Measurements from ENCODE around the gene ARID3A.

ARID3A gene

DNA sequence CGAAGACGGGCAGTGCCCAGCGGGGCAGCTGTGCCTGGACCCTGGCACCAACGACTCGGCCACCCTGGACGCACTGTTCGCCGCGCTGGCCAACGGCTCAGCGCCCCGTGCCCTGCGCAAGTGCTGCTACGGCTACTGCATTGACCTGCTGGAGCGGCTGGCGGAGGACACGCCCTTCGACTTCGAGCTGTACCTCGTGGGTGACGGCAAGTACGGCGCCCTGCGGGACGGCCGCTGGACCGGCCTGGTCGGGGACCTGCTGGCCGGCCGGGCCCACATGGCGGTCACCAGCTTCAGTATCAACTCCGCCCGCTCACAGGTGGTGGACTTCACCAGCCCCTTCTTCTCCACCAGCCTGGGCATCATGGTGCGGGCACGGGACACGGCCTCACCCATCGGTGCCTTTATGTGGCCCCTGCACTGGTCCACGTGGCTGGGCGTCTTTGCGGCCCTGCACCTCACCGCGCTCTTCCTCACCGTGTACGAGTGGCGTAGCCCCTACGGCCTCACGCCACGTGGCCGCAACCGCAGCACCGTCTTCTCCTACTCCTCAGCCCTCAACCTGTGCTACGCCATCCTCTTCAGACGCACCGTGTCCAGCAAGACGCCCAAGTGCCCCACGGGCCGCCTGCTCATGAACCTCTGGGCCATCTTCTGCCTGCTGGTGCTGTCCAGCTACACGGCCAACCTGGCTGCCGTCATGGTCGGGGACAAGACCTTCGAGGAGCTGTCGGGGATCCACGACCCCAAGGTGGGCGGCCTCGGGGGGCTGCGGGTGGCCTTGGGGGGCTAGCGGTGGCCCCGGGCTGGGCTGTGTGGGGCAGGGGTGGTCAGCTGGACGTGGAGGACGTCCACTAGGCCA, 79.2 kb downstream of the ARID3A start:
- no peak for DNase-seq (ENCODE audit: low read depth)

DNA sequence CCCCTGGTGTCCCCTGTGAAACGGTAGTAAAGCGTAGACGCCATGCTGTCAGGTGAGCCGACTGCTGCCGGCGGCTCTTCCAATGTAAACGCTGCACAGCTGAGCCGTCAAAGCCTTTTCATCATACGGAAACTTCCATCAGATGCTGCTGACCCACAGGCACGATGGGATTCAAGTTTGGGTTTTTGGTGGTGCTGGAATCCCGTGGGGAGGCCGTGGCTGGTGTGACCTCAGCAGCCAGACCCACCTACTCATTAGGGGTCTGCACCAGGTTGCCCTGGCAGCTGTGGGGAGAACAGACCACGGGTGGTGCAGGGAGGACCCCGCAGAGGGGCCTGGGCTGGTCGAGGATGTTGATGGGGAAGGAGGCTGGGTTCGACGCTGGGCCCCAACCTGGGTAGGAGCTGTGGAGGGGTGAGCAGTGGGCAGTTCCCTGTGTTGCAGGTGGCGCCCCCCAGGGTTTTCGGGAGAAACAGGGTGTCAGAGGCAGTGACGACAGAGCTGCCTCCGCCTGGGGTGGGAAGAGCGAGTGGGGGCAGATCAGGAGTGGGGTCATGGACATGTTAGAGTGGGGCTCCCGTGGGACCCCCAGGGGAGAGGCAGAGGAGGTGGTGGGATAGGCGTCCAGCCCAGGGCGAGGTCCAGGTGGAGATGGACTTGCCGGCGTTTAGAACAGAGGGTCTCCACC, 81.0 kb downstream of the ARID3A start:
- DNase-seq (ENCODE audit: low read depth) = no peak

DNA sequence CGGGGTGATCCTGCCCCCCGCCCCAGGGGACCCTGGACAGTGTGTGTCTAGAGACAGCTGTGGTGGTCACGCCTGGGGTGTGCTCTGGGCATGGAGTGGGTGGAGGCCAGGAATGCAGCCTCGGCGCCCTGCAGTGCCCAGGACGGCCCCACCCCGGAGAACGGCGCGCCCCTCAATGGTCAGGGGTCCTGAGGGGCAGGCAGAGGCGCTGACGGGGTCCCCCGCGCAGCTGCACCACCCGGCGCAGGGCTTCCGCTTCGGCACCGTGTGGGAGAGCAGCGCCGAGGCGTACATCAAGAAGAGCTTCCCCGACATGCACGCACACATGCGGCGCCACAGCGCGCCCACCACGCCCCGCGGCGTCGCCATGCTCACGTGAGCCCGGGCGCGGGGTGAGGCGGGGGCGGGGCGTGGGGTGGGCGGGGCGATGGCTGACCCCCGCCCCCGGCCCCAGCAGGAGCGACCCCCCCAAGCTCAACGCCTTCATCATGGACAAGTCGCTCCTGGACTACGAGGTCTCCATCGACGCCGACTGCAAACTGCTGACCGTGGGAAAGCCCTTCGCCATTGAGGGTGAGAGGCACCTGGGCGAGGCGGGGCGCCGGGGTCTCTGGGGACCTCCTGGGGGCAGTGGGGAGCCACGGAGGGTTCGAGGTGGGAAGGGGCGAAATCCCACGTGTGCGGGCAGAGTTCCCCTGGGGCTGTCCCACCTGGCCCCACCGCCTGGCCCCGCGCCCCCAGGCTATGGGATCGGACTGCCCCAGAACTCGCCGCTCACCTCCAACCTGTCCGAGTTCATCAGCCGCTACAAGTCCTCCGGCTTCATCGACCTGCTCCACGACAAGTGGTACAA, 81.8 kb downstream of the ARID3A start:
- DNase-seq (ENCODE audit: low read depth) = no peak

DNA sequence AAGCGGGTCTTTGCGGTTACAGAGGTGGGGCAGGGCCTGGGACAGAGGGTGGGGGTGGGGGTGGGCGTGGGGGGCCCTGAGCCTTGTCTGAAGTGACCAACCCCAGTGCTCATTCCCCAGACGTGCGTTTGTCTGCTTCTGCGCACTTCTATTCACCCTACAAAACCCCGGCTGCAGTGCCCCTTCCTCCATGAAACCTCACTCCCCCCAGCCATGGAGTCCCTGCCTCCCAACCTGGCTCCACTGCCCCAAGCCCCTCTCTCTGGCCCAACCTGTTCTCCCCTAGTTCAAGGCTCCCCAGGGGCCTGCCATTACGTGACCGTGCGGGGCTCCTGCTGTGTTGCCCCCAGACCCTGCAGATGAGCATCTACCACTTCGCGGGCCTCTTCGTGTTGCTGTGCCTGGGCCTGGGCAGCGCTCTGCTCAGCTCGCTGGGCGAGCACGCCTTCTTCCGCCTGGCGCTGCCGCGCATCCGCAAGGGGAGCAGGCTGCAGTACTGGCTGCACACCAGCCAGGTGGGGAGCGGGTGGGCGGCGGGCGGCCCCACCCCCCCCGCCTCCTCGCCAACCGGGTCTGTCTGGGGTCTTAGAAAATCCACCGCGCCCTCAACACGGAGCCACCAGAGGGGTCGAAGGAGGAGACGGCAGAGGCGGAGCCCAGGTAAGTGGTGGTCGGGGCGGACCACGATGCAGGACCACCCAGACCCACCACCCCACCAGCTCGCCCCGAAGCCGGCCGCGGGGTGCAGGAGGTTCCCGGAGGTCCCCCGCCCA, 82.6 kb downstream of the ARID3A start:
- DNase-seq (ENCODE audit: low read depth) = no peak

DNA sequence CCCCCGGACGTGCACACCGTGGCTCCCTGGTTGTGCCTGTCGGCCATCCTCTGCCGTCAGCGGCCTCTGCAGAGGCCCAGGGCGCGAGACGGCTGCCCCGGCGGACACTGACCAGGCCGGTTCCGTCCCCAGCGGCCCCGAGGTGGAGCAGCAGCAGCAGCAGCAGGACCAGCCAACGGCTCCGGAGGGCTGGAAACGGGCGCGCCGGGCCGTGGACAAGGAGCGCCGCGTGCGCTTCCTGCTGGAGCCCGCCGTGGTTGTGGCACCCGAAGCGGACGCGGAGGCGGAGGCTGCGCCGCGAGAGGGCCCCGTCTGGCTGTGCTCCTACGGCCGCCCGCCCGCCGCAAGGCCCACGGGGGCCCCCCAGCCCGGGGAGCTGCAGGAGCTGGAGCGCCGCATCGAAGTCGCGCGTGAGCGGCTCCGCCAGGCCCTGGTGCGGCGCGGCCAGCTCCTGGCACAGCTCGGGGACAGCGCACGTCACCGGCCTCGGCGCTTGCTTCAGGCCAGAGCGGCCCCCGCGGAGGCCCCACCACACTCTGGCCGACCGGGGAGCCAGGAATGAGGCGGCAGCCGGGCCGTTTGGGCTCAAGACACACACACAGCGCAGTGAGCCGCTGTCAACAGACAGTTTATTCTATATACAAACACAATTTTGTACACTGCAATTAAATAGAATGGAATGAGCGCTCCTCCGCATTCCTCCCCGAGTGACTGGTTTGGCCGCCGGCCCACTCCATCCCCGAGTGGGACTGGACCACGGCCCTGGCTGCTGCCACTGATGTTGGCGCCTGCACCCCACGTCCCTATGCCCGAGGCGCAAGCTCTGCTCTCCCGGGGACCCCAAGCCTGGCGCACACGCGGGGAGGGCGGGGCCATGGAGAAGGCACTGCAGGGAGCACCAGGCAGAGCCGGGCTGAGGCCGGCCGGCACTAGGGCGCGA, 83.5 kb downstream of the ARID3A start:
- DNase-seq (ENCODE audit: low read depth) = no peak

DNA sequence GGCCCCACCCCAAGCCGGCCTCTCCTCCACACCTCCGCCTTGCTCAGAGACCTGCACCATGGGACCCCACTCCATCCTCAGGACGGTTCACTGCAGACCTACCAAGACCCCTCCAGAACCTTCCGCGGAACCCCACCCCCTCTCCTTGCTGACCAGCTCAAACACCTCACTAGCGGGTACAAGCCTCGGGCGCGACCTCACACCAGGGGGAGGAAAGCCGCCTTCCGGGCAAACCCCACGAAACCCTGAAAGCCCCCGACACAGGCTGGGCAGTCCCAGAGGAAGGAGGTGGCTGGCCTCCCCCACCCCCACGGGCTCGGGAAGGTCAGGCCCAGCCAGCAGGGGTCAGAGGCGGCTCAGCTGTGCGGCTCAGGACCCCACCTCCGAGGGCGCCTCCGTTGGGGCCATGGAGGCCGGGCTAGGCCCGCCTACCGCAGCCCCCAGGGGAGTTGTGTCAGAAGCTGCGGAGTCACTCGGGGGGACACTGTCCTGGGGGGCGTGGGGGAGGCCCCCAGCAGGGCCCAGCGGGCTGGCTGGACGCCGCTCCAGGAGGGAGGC, 84.2 kb downstream of the ARID3A start:
- DNase-seq (ENCODE audit: low read depth) = no peak

DNA sequence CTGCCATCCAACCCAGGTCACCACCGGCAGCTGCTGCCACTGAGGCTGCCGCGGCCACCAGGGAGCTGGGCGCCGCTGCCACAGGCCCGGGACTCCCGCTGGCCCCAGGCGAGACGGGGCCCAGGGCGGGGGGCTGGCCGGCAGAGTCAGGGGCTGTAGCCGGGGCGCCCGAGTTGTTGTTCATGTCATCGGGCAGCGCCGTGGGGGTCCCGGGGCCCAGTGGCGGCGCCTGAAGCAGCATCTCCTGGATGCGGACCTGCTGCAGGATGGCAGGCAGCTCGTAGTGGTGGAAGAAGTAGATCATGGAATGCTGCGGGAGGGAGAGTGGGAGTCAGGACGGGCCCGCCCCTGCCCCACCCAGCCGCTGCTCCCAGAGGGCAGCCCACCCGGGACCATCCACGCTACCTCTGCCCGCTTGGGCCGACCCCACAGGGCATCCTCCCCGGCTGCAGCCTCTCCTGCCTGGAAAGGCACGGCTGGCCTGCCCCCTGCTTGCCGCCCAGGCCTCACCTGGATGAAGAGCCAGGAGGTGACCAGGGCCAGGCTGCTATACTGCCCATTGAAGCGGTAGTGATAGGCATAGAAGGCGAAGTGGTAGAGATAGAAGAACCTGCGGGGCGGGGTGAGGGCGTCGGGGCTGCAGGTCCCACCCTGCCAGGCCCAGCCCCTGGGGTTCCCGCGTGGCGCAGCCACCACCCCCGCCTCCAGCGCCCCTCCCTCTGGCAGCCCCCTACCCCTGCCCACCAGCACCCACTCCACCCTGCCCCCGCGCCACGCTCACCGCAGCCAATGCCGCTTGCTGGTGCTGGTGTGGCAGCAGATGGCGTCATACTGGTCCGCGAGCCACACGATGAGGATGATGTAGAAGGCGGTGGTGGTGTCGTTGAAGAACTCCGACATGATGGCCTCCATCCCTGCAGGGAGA, 85.0 kb downstream of the ARID3A start:
- no peak for DNase-seq (ENCODE audit: low read depth)

DNA sequence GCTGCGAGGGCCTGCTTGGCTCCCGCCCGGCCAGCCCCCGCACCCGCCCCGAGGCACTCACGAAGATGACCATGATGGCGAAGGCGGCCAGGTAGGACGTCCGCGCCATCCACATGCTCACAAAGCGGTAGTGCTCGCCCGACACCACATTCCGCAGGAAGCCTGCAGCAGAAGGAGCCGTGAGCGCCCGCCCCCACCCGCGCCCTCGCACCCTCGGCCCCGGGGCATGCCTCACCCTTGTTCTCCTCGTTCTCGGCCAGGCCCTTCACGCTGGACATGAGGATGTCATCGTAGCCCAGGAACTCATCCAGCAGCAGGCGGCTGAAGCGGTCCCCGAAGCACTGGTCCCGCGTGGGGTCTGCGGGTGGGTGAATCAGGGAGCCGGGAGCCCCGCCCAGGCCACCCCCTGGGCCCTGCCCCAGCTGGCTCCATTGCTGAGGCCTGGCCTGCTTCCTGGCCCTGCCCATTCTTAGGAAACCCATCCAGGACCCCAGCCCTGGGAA, 86.0 kb downstream of the ARID3A start:
- DNase-seq (ENCODE audit: low read depth) = no peak

DNA sequence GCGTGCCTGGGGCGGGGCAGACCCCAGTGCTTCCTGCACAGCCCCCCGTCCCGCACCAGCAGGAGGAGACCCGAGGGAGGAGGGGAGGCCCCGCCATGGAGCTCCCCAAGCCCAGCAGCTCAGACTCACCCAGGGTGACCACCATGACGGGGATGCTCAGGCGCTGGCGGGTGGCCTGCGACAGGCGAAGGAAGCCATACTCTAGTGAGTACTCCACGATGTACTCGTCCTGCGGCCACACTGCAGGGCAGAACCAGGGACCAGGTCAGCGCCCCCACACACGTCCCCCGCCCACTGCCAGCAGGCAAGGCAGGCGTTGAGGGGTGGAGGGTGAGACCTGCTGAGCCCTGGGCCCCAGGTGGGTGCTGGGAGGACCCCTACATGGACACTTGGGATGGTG, 86.5 kb downstream of the ARID3A start:
- DNase-seq (ENCODE audit: low read depth) = no peak

DNA sequence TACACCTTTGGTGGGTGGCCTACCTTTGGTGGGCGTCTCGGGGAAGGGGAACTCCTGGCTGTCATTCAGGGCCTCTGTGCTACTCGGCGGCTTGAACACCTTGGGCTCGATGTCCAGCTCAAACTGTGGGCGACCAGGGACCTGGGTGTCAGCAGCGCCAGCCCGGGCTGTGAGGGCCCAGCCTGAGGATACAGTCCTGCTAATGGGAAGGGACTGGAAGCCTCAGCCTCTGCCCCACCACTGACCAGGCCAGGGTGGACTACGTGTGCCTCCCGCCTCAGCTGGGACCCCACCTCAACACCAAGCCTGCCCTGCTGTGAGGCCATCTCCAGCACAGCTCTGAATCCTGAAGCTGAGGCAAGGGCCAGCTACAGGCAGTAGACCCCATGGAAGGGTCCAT, 87.4 kb downstream of the ARID3A start:
- DNase-seq (ENCODE audit: low read depth) = no peak

DNA sequence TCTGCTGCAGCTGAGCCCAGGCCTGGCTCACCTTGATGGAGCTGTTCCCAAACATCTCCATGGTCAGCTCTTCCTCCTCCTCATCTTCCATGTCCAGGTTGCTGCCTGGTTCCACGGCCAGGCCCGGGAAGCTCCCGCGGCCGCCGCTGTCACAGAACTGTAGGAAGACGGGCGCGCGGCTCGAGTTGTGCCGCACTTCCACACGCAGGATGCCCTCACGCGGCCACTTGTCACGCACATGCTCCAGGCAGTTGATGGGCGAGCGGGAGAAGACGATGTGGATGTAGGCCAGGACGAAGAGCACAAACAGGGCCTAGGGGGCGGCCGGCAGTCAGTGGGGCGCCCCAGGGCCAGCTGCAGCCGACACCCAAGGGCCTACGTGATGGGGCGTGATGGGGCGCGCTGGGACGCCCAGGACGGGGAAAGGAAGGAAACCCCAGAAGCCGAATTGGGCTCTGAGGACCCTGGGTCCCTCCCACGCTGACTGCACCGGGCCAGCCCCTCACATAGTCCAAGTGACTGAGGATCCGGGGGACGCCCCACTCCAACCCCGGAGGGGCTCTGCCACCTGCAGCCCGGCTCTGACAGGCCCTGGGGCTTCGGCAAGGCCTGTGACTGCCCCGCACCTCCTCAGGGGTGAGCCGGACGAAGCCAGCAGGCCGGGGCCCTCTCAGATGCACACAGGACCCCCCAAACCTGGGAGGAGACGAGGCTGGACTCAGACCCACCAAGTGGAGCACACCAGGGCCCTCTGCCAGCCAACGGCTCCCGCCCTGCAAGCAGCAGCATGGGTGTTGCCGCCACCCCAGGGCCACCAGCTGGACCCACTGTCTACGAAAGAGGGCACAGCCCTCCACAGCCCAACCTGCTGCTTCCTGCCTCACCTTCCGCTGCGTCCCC, 88.6 kb downstream of the ARID3A start:
- no peak for DNase-seq (ENCODE audit: low read depth)

DNA sequence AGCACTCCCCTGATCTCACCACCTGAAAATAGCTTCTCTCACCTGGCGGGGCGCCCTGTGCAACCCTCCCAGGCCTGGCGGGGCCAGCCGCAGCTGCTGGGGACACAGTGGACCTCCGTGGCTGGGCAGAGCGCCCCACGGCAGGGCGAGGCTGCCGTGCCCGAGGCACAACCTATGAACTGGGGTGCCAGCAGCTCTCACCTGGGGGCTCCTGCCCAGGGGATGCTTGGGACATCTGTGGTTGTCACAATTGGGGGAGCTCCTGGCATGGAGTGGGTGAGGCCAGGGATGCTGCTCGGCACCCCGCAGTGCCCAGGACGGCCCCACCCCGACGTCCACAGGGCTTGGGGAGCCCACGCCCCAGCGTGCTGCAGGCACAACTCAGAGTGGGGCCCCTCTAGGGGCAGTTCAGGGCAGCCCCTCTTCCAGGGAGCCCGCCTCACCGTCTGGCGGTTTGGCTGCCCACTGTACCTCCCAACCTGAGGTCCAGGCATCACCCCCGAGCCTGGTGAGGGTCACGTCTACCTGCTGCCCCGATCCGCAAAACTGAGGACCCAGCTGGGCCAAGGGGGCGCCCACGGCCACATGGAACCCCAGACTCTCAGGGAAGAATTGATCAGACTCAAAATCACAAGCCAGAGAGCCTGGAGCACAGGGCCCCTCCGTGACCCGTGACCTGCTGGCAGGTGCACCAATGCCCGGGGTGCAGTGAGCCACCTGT, 89.4 kb downstream of the ARID3A start:
- DNase-seq (ENCODE audit: low read depth) = no peak

DNA sequence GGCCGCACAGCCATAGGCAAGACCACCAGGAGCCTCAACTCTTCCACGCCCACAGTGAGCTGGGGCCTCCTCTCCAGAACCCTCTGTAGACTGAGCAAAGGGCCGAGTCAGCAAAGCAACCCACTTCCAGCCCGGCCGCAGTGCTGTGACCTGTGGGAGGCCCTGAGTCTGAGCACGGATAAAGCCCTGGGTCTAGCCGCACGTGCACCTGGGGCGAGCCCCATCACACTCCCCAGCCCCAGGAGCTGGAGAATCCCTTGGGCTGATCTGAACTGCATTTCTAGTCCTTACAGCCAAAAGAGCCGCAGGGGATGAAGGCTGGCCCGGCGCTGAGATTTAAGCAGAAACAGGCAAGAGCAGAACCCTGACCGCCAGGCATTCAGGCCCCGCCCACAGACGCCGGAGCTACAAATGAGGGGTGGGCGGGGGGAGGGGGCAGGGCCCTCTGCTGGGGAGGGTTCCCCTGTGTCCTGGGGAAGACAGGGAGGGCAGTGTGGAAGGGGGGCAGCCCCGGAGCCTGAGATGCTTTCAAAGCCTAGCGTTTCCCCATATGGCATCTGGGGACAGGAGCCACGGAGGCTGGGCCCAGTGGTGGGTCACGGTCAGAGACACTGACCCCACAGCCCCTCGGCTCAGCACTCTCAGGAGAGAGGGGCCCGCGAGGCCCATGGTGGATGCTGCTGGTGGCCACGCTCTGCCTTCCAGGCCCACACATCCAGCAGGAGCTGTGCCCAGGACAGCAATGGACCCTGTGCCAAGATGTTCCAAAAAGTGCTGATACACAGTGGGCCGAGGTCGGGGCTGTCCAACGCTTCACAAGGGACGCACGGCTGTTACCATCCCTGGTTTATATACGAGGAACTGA, 90.2 kb downstream of the ARID3A start:
- DNase-seq (ENCODE audit: low read depth) = no peak

DNA sequence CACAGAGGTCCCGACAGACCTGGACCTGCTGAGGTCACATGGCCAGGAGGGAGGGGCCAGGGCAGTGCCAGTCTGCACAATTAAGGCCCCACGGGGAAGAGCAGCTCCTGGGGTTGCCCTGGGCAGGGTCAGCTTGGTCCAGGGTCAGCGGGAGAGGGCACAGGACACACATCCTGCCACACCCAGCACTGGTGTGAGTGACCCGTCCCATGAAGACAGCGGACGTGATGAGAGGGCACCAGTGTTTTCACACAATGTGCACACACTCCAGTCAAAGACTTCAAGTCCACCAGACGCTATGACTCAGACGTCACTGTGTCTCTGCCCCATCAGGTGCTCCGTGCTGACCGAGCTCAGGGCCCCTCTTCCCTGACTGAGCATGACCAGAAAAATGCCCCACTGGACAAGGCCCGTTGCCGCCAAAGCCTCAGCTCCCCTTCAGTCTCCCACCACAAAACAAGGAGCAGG, 90.8 kb downstream of the ARID3A start:
- peak; percentile 84 for DNase-seq (ENCODE audit: low read depth)

DNA sequence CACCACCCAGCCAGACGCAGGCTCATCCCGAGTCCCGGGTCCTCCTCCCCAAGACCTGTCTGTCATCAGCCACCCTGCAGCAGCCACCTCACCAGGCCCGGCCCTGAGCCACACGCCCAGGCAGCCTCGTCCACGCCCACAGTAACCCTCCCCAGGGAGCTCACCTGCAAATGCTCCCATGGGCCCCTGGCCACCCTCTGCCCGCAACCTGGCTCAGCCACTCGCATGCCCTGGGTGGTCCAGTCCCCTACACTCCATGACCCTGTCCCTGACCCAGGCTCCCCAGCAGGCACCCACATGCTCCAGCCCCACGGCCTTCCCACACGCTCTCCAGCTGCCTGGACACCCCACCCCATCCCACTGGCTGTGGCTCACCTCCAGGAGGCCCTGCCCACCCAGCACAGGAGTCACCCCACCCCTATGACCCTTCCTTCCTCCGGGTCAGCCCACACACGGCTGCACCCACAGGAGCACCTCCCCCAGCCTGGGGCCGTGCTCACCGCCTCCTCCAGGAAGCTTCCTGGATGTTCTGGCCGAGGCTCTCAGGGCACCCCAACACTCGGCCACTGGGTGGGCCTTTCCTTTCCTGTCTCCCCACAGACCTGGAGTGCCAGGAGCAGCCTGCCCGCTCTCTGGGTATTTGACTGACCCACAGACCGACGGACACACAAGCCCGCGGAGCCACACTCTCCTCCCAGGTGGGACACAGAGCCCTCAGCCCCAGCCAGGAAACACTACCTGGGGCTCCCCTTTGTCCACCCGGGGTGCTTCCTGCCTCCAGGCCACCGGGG, 91.5 kb downstream of the ARID3A start:
- DNase-seq (ENCODE audit: low read depth) = peak; percentile 60

All from ELR (cell line).